ENCODE results near the gene AP1S1. TPM values are rescaled to one million over a fixed set of nuclear protein-coding genes. Genes with fewer than 3 reads are reported as not detected.

AP1S1 gene
- total and polyA plus RNA-seq, 9 of the 15 experiments (the other 6 are each of a cell fraction or from before 2014, with no cell fraction given), result 4.4 to 149 (median 89.4) TPM

DNA sequence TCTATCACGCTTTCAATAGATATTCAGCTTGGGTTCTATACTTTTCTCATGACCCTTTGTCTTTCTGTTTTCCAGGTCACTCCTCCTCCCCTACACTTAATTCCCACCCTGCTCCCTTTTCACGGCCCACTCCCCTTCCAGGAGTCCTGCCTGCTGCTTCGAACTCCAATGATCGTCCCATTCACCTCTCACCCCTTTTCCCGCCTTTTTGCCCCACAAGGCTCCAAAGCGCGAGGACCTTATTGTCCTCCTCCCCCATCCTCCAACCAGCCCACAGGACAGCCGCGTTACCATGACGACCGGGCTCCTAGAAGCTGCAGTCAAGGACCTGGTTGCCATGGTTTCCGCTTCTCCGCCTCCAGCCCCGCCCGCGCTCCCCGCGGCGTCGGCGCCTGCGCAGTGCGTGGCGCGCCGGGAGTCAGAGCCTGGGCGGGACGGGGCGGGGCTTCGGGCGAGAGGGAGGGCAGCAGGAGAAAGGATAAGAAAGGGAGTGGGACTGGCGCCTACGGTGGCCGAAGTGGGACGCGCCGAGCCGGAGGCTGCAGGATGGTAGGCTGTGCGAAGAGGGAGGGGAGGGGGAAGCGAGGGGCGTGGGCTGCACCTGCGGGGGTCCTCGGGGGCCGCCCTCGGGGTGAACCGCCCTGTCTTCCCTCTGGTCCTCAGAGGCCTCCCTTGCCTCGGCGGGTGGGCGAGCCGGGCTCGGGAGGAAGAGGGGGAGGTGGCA, at the start of gene AP1S1 (continued):
- TF ChIP-seq TAF1 (IDR thresholded peaks at IDR 0.05; ENCODE audit: control insufficient read depth, extremely low read depth, insufficient read depth, low read length, severe bottlenecking) (no peak), MCM5 (IDR thresholded peaks at IDR 0.05; ENCODE audit: low read depth) (no peak), SNRNP70 (optimal IDR thresholded peaks at IDR 0.05; ENCODE audit: low read depth, low read length) (no peak), ZFX (CRISPR knock-in tag; IDR thresholded peaks at IDR 0.05) (no peak), MEF2A (IDR thresholded peaks at IDR 0.05; ENCODE audit: control insufficient read depth, low read depth, low read length) (no peak), ZNF121 (CRISPR knock-in tag; conservative IDR thresholded peaks at IDR 0.05) (no peak), TEAD1 (CRISPR knock-in tag; IDR thresholded peaks at IDR 0.05) (peak in 1 of 2 experiments; percentile 75; a peak in 1 of 4 replicates), EGR1 (conservative IDR thresholded peaks at IDR 0.05) (peak; percentile 62), ZBTB8A (IDR thresholded peaks at IDR 0.05; ENCODE audit: partially characterized antibody) (no peak), ILK (tag; IDR thresholded peaks at IDR 0.05; ENCODE audit: borderline replicate concordance, low read depth) (no peak), PHTF2 (CRISPR knock-in tag; IDR thresholded peaks at IDR 0.05) (no peak), HDAC1 (IDR thresholded peaks at IDR 0.05) (peak in 1 of 2 experiments; percentile 66; a peak in 2 of 4 replicates), BRF1 (IDR thresholded peaks at IDR 0.05; ENCODE audit: borderline replicate concordance, extremely low read depth, insufficient read length) (no peak), ZNF77 (CRISPR knock-in tag; IDR thresholded peaks at IDR 0.05) (no peak), HNRNPK (IDR thresholded peaks at IDR 0.05; ENCODE audit: low read depth, low read length, poor library complexity, severe bottlenecking) (peak; percentile 65), MTA2 (IDR thresholded peaks at IDR 0.05; ENCODE audit: low read depth) (no peak), MEIS2 (IDR thresholded peaks at IDR 0.05; ENCODE audit: partially characterized antibody) (peak; percentile 70), SOX6 (IDR thresholded peaks at IDR 0.05) (no peak), IRF2 (CRISPR knock-in tag; IDR thresholded peaks at IDR 0.05) (no peak), ZNF12 (CRISPR knock-in tag; IDR thresholded peaks at IDR 0.05) (peak; percentile 50; the same call in 1 of the 2 replicates), ZNF274 (IDR thresholded peaks at IDR 0.05; ENCODE audit: borderline replicate concordance, low read depth, low read length) (no peak), DACH1 (IDR thresholded peaks at IDR 0.05; ENCODE audit: partially characterized antibody) (no peak)
- TF ChIP-seq, protein P1, sequence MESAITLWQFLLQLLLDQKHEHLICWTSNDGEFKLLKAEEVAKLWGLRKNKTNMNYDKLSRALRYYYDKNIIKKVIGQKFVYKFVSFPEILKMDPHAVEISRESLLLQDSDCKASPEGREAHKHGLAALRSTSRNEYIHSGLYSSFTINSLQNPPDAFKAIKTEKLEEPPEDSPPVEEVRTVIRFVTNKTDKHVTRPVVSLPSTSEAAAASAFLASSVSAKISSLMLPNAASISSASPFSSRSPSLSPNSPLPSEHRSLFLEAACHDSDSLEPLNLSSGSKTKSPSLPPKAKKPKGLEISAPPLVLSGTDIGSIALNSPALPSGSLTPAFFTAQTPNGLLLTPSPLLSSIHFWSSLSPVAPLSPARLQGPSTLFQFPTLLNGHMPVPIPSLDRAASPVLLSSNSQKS (CRISPR knock-in tag; IDR thresholded peaks at IDR 0.05), result no peak
- TF ChIP-seq, protein P2, sequence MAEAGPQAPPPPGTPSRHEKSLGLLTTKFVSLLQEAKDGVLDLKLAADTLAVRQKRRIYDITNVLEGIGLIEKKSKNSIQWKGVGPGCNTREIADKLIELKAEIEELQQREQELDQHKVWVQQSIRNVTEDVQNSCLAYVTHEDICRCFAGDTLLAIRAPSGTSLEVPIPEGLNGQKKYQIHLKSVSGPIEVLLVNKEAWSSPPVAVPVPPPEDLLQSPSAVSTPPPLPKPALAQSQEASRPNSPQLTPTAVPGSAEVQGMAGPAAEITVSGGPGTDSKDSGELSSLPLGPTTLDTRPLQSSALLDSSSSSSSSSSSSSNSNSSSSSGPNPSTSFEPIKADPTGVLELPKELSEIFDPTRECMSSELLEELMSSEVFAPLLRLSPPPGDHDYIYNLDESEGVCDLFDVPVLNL (CRISPR knock-in tag; IDR thresholded peaks at IDR 0.05; ENCODE audit: low read depth), result peak; percentile 66; the same call in 1 of the 2 replicates
- TF ChIP-seq, protein P3, sequence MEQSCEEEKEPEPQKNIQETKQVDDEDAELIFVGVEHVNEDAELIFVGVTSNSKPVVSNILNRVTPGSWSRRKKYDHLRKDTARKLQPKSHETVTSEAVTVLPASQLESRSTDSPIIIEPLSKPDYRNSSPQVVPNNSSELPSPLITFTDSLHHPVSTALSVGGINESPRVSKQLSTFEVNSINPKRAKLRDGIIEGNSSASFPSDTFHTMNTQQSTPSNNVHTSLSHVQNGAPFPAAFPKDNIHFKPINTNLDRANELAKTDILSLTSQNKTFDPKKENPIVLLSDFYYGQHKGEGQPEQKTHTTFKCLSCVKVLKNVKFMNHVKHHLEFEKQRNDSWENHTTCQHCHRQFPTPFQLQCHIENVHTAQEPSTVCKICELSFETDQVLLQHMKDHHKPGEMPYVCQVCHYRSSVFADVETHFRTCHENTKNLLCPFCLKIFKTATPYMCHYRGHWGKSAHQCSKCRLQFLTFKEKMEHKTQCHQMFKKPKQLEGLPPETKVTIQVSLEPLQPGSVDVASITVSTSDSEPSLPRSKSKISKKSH (CRISPR knock-in tag; IDR thresholded peaks at IDR 0.05), result no peak
